NCI-H510A (cell line): ENCODE results near the gene SEC61B.

Experiments
- DNase-seq: peaks from one replicate; lab custom pipeline; 2025; lab: John Stamatoyannopoulos, UW

The SEC61B gene

GRCh38 chr9:99221621-99222415 is at the start of gene SEC61B, which contains the start of gene ALG2:
SEC61B (plus strand) TSS chr9:99222282; CDS start chr9:99222364, 82 bp downstream.
ALG2 (minus strand) TSS chr9:99221942; CDS start chr9:99221894, 48 bp downstream.
- DNase-seq, result peak; percentile 92

- no peak for DNase-seq
These were observed 48.2 kb upstream of the SEC61B start for GRCh38 chr9:99173570-99174504.

- no peak for DNase-seq
These were observed 45.5 kb upstream of the SEC61B start for GRCh38 chr9:99176527-99177013.

- DNase-seq, result no peak
These were observed 44.3 kb upstream of the SEC61B start for GRCh38 chr9:99177576-99178366.

- no peak for DNase-seq
These were observed 42.9 kb upstream of the SEC61B start for GRCh38 chr9:99178912-99179872.

GRCh38 chr9:99180199-99180598 is 41.9 kb upstream of the SEC61B start:
- no peak for DNase-seq

GRCh38 chr9:99180662-99181061 is 41.4 kb upstream of the SEC61B start:
- DNase-seq, result no peak

GRCh38 chr9:99181206-99181605 is 40.9 kb upstream of the SEC61B start:
- no peak for DNase-seq

- no peak for DNase-seq
These were observed 40.5 kb upstream of the SEC61B start for GRCh38 chr9:99181621-99182020.

- no peak for DNase-seq
These were observed 39.7 kb upstream of the SEC61B start for GRCh38 chr9:99182356-99182755.

GRCh38 chr9:99183616-99184015 is 38.5 kb upstream of the SEC61B start:
- no peak for DNase-seq

- DNase-seq, result no peak
These were observed 38.0 kb upstream of the SEC61B start for GRCh38 chr9:99184110-99184474.

- DNase-seq, result peak; percentile 58
These were observed 37.4 kb upstream of the SEC61B start for GRCh38 chr9:99184475-99185347.

- no peak for DNase-seq
These were observed 36.8 kb upstream of the SEC61B start for GRCh38 chr9:99185348-99185632.

- no peak for DNase-seq
These were observed 36.1 kb upstream of the SEC61B start for GRCh38 chr9:99185934-99186333.

- no peak for DNase-seq
These were observed 34.8 kb upstream of the SEC61B start for GRCh38 chr9:99187311-99187710.

- DNase-seq, result no peak
These were observed 32.9 kb upstream of the SEC61B start for GRCh38 chr9:99189186-99189585.

- DNase-seq, result no peak
These were observed 32.0 kb upstream of the SEC61B start for GRCh38 chr9:99189887-99190596.

GRCh38 chr9:99190597-99191283 is 31.3 kb upstream of the SEC61B start:
- DNase-seq, result no peak
